HG02970 (cell line): ENCODE data around the gene WDR35.
"Not testable (repeated sequence)": the region's sequence is repeated elsewhere in the genome, so short reads cannot be mapped to it uniquely, and the experiment has no call there.

ENCODE experiments used
- ATAC-seq: cut with Tn5 transposase; IDR thresholded peaks from one replicate; pipeline ENCODE4 v1.9.1; 2021; ENCODE audit warnings: mild to moderate bottlenecking, moderate library complexity, moderate number of reproducible peaks; ENCODE audit not compliant: unreplicated experiment, low FRiP score

WDR35 gene

GRCh38 chr2:19944205-19944845 lies 45.6 kb downstream of the WDR35 start:
- no peak for ATAC-seq

GRCh38 chr2:19943189-19943588 lies 46.7 kb downstream of the WDR35 start:
- no peak for ATAC-seq

GRCh38 chr2:19942199-19942598 lies 47.7 kb downstream of the WDR35 start:
- ATAC-seq, result no peak

GRCh38 chr2:19937004-19937403 lies 52.9 kb downstream of the WDR35 start:
- ATAC-seq, result no peak

- no peak for ATAC-seq
Observed at GRCh38 chr2:19936203-19936602, 53.7 kb downstream of the WDR35 start.

- no peak for ATAC-seq
Observed at GRCh38 chr2:19933351-19933981, 56.4 kb downstream of the WDR35 start.

GRCh38 chr2:19932928-19933327 lies 57.0 kb downstream of the WDR35 start:
- no peak for ATAC-seq

GRCh38 chr2:19929226-19929625 lies 60.7 kb downstream of the WDR35 start:
- no peak for ATAC-seq

GRCh38 chr2:19927816-19928215 lies 62.1 kb downstream of the WDR35 start:
- not testable (repeated sequence) for ATAC-seq

GRCh38 chr2:19924526-19924925 lies 65.4 kb downstream of the WDR35 start:
- ATAC-seq, result not testable (repeated sequence)

GRCh38 chr2:19922188-19922587 lies 67.7 kb downstream of the WDR35 start:
- not testable (repeated sequence) for ATAC-seq

GRCh38 chr2:19916385-19916950 lies 73.4 kb downstream of the WDR35 start:
- no peak for ATAC-seq

GRCh38 chr2:19914266-19914975 lies 75.5 kb downstream of the WDR35 start:
- no peak for ATAC-seq

GRCh38 chr2:19911808-19912509 lies 77.9 kb downstream of the WDR35 start:
- no peak for ATAC-seq

- ATAC-seq, result no peak
Observed at GRCh38 chr2:19902216-19902740, 87.6 kb downstream of the WDR35 start.

- peak; percentile 85 for ATAC-seq
Observed at GRCh38 chr2:19901442-19902215, 88.3 kb downstream of the WDR35 start, which contains the start of gene TTC32. Gene TTC32, minus strand, starts transcription at chr2:19901983. Its CDS starts 129 bp downstream, at chr2:19901854.

GRCh38 chr2:19900931-19901441 lies 88.9 kb downstream of the WDR35 start:
- peak; percentile 4 for ATAC-seq

GRCh38 chr2:19899985-19900930 lies 89.6 kb downstream of the WDR35 start:
- ATAC-seq, result no peak
